Measurements from ENCODE around the gene SLC6A20.

SLC6A20 gene

GRCh38 chr3:45799586-45799985 lies 3.2 kb upstream of the SLC6A20 start:
- no peak for DNase-seq

DNA sequence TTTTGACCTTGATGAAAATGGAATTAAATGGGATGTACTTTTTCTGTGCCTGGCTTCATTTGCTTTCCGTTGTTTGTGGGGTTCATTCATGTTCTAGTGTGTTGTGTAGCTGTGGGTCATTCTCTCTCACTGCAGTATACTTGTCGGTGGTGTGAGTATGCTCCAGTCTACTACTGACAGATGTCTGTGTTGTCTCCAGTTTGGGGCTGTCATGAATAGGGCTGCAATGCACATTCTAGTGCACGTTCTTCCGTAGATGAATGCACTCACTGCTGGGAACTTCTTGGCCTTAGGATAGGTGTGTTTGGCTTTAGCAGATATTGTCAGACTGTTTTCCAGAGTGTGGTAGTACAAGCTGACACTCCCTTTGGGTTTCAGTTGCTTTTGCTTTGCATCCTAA lies 1.7 kb upstream of the SLC6A20 start:
- DNase-seq: no peak

DNA sequence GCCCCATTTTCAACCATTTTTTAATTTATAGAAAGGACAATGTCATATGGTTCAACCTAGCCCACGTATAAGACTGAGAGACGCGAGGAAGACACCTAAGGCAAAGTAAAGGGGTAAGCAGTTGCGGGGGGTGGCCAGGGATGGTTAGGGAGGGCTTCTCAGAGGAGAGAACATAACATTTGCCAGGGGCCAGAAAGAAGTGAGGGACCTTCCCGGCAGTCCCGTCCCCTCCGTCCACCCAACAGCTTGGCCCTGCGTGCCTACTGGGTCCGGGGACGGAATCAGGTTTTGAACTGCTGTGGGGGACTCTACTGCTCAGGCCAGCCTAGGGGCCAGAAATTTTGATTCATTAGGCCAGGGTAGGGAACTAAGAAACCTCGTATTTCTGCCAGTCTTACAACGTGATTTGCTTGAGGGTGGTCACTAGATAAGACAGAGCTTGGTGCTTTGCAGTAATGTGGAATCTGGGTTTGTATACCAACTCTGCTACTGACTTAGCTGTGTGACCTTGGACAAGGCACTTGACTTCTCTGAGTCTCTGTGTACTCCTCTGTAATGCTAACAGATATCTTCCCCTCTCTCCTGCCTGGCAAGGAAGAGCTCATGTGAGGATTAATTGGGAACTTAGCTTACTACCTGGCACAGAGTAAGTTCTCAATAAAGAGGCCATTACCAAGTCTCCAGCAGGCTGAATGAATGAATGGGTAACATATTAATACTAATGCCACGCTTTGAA lies 734 bp upstream of the SLC6A20 start:
- no peak for DNase-seq

DNA sequence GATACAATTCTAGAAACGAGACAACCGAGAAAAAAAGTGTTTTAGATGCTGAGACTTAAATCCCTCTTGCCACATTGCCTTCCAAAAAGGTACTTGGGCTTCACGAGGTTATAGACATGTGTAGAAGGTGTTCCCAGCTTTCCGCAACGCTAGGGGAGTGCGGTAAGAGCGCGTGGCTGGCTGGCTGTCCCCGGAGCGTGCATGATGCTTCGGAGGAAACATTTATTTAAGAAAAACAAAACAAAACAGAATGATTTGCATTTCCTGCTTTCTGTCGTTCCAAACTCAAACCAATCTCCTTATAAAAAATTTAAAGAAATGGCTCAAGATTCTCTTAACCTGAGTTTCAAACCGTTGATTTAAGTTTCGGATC lies 841 bp downstream of the SLC6A20 start:
- DNase-seq: no peak

- DNase-seq: no peak
Observed at GRCh38 chr3:45794660-45795059, 1.7 kb downstream of the SLC6A20 start.

DNA sequence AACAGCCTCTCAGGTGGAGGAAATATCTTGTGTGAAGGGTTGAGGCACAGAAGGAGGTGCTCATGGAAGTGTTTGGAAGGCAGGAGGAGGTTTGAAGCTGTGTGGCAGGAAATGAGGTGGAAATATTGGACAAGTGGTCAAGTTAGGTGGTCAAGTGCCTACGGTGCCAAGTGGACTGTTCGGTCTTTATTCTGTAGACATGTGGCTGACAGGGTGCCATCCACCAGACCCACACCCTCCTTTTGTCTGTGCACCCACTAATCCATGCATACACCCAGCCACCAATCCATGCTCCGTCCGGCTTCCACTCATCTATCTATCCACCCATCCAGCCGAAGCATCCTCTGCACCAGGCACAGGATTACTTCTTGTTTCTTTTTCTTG lies 2.2 kb downstream of the SLC6A20 start:
- no peak for DNase-seq

- DNase-seq: no peak
Observed at GRCh38 chr3:45793482-45794176, 2.7 kb downstream of the SLC6A20 start.

- no peak for DNase-seq
Observed at GRCh38 chr3:45792516-45793172, 3.7 kb downstream of the SLC6A20 start.

DNA sequence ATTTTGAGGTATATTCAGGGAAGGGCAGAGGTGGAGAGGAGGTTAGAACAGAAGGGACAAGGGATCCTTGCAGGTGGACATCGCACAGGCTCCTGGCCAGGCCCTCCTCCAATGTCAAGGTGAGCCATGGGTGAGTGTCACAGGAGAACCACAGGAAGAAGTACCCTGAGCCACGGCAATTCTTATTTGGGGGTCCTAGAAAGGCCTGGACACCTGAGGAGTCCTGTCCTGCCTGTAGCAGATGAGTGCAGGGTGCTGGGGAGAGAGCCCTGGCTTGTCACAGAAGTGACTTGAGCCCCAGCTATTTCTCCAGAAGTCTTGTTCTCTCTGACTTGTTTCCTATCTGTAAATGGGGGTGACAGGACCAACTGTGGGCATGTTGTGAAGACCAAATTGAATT lies 4.3 kb downstream of the SLC6A20 start:
- DNase-seq: no peak

DNA sequence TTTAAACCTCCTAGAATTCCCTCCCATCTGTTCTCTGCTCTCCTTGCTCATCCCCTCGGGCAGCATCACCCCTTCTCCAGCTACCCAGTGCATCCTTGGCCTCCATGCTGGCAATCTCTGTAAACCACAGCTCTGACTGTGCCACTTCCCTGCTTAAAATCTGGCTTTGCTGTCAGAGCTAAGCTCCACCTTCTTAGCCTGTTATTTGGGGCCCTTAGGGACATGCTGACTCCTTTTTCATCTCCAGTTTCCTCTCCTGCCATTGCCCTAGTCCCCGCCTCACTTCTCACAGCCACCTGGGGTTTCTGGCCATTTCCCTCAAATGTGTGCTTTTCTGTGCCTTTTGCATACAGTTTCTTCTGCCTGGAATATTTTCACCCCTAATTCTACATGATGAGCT lies 5.7 kb downstream of the SLC6A20 start:
- DNase-seq: no peak

DNA sequence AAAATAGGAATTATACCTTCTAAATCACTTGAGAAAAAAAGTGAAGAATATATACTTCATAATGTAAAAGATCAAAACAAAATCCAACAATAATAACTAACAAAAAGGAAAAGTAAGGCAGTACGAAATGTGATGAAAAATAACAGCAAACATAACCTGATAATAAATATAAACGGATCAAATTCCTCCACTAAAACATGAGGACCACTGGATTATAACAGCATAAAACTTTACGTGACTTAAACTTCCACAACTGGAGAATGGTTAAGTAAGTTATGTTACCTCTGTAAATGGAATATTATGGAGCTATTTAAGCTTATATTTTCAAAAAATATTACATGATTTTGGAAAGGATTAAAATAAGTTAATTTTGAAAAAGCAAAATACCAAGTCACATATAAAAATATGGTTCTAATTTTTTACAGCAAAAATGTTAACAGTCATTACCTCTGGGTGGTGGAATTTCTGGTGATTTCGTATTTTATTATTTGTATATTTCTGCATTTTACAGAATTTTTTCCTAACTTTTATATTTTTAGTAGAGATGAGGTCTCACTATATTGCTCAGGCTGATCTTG lies 7.0 kb downstream of the SLC6A20 start:
- DNase-seq: no peak

GRCh38 chr3:45787551-45787950 lies 8.8 kb downstream of the SLC6A20 start:
- no peak for DNase-seq

GRCh38 chr3:45786801-45787495 lies 9.4 kb downstream of the SLC6A20 start:
- DNase-seq: no peak

DNA sequence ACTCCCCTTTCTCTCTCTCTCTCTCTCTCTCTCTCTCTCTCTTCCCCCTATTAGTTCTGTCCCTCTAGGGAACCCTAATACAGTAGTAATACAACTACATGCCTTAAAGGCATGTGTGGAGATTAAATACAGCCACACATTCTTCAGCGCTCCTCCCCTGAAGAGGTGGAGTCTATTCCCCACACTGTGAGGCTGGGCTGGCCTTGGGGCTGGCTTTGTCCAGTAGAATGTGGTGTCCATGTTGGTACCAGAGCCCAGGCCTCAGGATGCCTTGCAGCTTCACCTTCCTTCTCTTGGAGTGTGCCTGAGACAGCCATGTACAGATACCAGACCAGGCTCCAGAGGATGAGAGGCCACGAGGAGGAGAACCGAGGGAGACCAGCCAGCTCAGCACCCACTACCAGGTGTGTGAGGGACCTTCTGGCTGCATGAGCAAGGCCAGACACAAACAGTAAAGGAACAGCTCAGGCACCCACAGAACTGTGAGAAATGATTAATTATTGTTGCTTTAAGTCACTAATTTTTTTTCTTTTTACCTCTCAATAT lies 10.7 kb downstream of the SLC6A20 start:
- DNase-seq: no peak

DNA sequence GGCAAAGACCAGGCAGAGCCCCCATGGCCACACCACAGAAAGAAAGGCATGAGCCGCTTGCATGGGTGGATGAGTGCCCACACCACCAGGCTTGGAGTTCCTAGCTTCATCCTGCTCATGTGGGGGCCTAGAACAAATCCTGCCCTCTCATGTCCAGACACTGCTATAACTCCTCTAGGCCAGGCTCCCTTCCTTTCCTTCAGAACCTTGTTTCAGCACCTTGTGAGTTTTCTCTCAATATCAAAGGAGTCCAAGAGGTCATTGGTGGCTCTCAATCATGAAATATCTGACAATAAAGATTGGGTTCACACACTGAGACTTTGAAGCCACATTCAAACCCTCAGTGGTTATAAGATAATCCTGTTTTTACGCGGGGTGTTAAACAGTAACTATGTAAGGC lies 12.7 kb downstream of the SLC6A20 start:
- no peak for DNase-seq

GRCh38 chr3:45782381-45782780 lies 14.0 kb downstream of the SLC6A20 start:
- DNase-seq: no peak

DNA sequence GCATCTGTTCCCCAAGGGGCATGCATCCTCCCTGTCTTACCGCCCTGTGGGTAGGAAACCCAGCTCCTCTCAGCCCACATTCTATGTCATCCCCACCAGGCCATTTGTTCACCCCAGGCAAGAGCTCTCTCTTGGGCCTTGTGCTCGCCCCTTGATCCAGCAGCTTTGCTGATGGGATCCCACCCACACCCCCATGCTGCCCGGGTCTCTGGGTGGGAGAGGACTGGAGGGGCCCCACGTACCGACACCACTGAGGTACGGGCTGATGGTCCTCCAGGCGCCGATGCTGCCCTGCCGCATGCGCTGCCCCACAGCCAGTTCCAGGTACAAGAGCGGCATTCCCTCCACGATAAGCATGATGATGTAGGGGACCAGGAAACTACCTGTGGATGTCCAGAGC lies 14.5 kb downstream of the SLC6A20 start:
- no peak for DNase-seq

GRCh38 chr3:45781271-45781670 lies 15.1 kb downstream of the SLC6A20 start:
- no peak for DNase-seq

DNA sequence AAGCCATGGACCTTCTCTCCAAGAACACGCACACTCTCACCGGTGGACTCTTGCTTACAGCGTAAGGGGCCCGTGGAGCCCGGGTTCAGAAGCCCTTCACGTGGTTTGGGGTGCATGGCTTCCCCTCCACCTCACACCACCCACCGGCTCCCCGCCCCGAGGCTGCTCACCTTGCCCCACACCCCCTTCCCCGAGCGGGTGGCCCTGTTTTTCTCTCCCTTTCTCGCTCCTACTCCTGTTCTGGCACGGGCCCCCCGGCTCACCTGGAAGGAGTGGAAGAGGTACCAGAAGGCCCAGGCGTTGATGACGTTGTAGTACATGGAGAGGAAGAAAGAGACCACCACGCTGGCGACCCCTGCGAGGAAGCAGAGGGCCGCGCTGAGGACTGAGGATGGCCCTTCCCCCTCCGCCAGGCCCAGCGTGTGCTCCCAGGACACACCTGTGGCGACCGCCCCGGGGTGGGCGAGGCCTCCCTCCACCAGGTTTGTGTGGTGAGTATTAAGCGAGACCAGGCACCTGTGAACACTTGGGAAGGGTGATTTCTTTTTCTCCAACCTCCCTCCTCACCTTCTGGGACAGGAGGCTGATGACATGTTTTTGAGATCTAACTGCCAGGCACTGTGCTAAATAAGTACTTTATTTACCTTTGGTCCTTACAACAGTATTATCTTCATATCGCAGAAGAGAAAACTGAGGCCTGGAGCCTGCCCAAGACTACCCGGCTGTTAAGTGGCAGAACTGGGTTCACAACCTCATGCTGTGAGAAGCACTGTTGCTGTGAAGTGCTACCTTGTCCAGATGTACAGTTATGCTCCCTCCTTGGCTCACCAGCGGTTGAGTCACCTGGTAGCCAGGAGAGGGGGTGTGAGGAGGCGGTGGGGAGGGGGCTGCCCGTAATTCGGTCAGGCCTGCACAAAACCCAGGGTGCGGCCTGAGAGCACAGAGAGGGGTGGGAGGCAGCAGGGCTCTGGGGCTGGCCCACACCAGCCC lies 16.3 kb downstream of the SLC6A20 start:
- DNase-seq: no peak

GRCh38 chr3:45778761-45779201 lies 17.6 kb downstream of the SLC6A20 start:
- no peak for DNase-seq

GRCh38 chr3:45777746-45778386 lies 18.5 kb downstream of the SLC6A20 start:
- DNase-seq: no peak
